ENCODE data around the gene NOL12.

Gene NOL12

DNA sequence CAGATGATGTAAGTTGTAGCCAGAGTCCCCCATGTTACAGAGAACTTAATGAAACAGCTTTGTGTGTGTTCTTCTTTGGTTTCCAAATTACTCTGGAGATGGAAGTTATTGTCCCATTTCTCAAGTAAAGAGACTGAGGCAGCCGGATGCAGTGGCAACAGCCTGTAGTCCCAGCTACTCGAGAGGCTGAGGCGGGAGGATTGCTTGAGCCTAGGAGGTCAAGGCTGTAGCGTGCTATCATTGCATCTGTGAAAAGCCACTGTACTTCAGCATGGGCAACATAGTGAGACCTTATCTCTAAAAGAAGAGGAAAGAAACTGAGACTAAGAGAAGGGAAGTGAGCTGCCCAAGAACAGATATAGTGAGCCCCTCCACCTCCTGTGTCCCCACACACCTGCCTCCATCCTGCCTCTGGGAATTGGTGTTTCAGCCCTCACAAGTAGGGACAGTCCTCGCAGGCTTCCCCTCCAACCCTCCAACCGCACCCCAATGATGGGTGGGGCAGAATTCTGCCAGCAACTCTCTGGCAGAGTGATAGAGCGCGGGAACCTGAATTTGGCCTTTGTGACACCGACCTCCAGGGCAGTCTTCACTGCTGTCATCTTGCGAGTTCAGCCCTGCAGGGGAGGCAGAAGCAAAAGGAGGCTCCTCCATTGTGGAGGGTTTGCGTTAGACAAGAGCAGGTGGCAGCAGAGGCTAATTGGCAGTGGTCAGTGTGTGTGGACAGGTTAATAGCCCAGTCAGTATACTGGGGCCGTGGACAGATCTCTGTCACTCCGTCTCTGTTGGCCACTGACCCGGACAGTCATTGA, 26.0 kb upstream of the NOL12 start:
- no peak for DNase-seq

DNA sequence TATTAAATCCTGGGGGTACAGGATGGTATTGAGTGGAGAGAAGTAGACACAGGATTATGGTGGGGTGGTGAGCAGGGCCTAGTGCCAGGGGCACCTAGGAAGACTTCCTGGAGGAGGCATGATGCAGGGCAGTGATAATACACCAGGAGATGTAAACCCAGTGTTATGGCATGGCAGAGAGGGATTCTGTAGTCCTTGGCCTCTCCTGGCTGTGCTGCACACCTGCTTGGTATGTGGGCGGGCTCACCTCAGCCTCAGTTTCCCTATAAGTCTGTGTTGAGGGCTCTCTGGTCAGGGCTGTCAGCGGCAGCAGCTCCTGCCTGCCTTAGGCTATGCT, 25.5 kb upstream of the NOL12 start:
- DNase-seq = no peak

DNA sequence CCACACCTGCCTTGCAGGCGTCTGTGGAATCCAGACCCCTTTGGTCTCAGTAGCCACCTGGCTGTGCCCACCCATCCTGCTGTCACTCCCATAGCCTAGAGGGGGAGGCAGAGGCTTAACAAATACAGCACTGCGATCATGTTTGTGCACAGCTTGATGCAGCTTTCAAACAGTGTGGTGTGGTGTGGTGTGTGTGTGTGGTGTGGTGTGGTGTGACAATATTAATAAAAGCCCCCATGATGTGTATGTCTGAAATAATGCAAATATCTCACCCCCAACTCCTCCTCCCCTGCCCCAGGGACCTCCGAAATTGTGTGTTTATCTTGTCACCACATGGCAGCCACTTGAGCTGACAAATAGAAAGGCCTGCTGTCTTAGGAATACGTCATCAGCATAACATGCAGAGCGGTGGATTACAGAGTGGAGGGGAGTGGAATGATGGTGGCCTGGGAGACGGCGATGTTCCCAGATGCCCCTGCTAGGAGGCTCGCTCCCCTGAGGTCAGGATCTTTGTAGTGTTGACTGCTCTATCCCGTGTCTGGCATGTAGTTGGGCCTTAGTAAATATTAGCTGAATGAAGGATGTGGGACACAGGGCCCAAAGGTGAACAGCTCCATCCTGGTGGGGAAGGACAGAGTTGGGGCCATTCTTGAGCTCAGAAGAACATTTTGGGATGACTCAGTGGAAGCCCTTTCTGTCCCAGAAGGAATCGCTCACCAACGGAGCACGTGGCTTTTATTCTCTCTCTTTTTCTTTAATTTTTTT, 24.8 kb upstream of the NOL12 start:
- peak; percentile 52 for DNase-seq

DNA sequence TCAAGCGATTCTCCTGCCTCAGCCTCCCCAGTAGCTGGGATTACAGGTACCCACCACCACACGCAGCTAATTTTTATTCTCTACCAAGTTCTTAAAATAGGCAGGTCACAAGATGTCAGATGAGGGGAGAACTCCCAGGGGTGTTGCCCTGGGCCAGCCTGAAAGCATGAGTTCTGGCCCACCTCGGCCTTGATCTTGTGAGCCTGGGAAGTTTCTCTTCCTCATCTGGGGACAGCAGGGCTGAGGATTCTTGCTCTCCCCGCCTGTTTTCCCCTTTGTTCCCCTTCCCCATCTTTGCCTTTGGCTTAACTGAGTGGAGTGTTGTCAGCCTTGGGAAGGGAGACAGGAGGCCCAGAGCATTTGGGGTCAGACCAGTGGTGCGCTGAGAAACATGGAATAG, 24.1 kb upstream of the NOL12 start:
- DNase-seq = no peak

DNA sequence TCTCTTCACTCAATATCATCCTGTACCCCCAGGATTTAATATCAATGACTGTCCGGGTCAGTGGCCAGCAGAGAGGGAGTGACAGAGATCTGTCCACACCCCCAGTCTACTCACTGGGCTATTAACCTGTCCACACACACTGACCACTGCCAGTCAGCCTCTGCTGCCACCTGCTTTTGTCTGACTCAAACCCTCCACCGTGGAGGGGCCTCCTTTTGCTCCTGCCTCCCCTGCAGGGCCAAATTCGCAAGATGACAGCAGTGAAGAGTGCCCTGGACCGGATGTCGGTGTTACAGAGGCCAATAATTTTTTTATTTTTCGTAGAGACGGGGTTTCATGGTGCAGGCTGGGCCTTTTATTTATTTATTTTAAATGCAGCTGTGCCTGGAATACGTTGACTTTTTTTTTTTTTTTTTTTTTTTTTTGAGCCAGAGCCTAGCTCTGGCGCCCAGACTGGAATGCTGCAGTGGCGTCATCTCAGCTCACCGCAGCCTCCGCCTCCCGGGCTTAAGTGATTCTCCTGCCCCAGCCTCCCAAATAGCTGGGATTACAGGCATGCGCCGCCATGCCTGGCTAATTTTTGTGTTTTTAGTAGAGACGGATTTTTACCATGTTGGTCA, 22.5 kb upstream of the NOL12 start:
- no peak for DNase-seq

DNA sequence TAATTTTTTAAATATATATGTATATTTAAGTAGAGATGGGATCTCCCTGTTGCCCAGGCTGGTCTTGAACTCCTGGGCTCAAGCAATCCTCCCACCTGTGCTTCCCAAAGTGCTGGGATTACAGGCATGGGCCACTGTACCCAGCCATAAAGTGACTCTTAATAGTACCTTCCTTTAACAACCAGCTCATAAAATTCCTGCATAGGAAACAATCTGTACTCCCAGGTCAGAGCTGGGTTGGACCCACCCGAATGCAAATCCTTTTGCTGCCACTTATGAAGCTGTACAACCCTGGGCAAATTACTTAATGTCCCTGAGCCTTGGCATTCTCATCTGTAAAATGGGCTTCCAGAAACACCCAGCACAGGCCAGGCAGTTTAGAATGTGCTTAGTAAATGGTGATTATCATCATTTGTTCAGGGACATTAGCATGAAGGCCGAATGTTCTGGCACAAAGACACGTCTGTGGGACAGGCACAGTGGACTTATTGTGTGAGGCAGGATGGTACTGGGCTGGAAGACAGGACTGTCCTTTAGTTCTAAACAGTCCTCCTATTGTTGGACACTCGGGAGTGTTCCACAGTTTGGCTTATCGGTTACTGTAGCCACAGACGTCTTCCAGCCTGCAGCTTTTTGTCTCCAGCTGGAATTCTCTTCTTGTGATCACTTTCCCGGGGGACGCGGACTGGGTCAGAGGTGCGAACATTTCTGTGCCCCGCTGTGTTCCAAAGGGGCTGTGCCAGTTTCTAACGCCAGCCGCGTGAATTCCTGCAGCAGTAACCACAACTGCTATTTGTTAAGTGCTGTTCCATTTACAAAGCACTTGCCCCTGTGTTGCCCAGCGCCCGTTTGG, 21.7 kb upstream of the NOL12 start:
- DNase-seq = no peak

DNA sequence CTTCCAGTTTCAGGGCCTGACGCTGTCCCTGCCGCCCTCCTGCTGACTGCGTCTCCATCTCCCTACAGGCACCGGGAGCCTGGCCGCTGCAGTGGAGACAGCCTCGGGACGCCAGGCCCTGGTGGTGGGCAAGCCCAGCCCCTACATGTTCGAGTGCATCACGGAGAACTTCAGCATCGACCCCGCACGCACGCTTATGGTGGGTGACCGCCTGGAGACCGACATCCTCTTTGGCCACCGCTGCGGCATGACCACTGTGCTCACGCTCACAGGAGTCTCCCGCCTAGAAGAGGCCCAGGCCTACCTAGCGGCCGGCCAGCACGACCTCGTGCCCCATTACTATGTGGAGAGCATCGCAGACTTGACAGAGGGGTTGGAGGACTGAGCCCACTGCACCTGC, 20.7 kb upstream of the NOL12 start:
- DNase-seq = no peak

DNA sequence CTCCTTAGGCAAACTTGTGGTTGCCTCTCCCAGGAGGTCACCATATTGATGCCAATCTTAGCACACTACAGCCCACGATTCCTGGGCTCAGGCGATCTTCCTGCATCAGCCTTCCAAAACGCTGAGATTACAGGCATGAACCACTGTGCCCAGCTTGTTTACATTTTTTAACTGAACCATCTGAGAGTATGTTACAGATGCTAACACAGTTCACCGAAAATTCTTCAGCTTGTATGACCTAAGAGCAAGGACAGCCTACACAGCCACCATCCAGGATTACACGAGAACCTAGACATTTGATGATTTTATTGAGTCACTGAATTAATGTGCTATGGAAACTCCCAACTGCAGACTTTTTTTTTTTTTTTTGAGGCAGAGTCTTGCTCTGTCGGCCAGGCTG, 16.6 kb upstream of the NOL12 start:
- DNase-seq = no peak

DNA sequence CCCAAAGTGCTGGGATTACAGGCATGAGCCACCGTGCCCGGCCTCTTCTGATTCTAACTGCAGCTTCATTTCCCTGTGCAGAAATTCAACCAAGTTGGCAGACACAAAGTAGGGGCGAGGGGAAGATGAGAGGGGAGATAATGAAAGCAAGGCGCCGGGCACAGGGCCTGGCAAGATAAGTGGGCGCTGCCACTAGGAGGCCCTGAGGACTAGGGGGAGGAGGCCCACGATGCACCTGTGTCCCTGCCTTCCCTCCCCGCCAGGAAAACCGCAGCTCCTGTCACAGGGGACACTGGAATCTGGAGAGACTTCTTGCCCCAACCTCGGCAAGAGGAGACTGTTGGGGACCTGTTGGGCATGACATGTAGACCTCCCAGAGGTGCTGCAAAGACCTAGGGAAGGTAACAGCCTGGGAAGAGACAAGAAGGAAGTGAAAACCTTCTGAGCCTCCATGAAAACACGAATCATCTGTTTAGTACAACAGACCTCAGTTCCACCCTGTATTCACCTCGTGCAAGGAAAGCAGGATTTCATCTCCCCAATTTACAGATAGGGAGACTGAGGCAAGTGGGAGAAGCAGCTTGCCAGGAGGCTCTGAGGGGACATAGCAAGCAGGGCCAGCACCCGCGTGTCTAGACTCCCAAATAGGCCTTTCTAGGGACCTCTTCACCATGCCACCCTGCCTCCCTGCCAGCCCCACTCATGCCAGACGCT, 13.8 kb upstream of the NOL12 start:
- no peak for DNase-seq

DNA sequence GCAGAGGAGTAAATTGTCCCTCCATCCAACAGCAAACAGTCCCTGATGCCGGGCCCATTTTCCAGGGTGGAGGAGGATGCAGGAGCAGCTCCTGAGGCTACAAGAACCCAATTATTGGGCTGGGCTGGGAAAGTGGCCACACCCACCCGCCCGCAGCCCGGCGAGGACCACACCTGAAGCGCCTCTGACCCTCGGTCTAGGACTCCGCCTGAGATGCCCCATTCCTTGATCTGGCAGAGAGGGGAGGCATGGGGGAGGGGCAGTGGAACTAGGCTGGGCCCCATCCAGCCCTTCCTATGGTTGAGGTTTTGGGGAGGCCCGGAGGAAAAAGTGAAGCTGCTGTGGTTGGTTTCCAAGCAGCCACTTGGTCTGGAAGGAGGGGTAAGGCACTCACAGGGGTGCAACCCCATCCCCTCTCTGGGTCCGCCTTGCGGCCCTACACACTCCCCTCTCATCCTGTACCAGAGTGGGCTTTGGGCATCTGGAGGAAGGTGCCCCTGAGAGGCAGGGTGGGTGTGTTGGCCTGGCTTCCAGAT, 13.2 kb upstream of the NOL12 start:
- no peak for DNase-seq

DNA sequence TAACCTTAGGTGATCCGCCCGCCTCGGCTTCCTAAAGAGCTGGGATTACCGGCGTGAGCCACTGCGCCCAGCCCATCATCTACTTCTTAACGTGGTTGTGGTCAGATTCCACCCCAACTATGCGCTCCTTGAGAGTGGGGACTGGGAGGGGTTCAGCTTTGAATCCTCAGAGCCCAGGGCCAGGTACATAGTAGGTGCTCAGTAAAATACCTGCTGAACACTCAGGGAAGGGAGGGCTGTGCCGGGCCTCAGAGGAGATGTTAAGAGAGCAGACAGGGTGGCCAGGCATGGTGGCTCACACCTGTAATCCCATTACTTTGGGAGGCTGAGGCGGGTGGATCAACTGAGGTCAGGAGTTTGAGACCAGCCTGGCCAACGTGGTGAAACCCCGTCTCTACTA, 11.9 kb upstream of the NOL12 start:
- DNase-seq = no peak

DNA sequence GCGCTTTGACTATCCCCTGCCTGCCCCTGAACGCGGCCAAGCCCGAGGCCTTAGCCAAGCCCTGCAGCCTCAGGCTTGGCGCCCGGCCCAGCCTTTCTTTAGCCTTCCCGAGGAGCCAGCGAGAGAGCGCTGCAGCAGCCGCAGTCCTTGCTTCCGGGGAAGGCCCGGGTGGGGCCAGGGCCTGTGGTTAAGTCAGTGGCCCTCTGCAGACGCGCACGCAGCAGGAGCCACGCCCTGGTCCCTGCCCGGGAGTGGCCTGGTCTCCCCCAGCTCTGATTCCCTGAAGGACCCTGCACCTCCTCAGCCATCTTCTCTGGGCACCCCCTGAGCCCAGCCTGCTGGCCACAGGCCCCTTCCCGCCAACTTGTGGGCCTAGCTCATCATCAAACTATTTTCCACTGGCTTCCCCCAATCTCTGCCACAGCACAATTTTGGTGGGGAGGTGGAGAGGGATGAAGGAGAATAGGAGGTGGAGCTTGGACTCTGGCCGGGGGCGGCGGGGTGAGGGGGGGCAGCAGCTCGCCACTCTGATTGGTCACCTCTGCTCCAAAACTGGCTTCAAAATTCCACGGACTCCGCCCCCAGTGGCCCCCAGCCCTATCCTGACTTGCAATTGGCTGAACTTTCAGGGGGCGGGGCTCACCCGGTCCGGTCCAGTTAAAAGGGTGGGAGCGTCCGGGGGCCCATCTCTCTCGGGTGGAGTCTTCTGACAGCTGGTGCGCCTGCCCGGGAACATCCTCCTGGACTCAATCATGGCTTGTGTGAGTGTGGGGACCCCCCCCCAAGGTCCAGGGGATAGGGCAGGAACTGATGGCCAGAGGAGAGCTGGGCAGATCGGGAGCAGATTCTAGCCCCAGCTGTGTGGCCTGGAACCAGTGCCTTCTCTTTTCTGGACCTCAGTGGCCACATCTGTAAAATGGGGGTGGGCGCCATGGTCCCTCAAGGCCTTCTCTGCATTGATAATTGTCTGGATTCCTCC, 10.9 kb upstream of the NOL12 start, which contains the start of gene LGALS1:
Gene LGALS1 (plus strand): TSS at position 686 of the 979 bp plus-strand sequence. CDS start 67 bp downstream, at position 753.
- DNase-seq = peak; percentile 73

DNA sequence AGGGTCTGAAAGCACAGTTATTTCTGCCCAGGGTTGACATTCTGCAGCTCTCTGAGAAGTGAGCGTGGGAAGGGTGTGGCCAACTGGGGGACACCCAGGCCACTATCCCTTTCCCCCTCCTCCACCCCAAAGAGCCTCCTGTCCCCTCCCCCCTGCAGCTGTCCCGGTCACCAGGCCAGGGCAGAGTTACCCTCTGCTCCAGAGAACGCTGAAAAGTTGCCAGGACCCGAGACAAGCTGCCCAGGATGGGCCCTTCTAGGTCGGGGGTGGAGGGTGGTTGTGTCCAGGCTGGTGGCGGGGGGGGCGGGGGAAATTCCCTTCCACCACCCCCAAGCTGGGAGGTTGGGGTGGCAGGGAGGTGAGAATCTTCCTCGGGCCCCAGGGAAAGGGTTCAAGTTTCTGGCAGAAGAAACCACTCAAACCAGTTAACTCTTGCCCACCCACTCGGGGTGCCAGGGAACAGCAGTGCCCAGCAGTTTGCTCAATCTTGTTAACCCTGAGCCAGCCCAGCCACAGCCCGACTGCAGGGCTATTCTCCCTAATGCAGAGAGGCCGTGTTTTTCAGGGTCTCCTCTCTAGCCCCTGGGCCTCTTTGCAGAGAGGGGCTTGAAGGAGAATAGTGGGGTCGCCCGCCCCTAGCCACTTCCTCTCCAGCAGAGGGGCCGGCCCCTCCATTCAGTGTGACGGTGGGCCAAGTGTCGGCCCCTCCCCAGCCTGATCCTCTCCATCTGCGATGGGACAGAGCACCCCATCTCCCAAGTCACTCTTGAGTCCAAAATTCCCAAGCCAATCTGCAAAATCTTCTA, 10.0 kb upstream of the NOL12 start:
- peak; percentile 45 for DNase-seq

DNA sequence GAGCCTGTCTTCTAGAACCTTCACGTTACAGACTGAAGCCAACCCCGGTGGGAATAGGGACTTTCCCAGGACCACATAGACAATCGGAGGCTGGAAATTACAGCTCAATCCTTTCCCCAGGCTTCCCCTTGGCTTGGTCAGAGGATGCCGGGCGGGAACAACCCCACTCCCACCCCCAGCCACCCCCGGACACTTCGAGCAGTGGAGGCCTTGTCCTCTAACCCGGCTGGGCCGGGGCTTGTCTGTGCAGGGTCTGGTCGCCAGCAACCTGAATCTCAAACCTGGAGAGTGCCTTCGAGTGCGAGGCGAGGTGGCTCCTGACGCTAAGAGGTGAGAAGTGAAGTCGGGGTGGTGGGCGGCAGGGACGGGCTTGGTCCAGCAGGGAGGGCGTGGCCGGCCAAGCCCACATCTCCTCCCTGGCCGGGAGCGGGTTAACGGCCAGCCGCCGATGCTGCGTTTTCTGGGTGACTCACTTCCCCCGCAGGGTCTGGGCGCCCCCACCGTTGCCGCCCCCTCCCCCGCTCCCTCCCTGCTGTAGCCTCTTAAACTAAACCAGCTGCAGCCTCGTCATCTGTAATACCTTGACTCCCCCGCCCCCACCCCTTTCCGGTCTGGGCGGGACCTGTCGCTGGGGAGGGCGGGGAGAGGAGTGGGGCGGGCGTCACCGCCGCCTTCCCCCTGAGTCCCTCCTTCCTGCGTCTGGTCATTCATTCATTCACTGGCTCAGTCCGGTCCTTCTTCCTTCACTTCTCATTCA, 9.2 kb upstream of the NOL12 start:
- peak; percentile 94 for DNase-seq

DNA sequence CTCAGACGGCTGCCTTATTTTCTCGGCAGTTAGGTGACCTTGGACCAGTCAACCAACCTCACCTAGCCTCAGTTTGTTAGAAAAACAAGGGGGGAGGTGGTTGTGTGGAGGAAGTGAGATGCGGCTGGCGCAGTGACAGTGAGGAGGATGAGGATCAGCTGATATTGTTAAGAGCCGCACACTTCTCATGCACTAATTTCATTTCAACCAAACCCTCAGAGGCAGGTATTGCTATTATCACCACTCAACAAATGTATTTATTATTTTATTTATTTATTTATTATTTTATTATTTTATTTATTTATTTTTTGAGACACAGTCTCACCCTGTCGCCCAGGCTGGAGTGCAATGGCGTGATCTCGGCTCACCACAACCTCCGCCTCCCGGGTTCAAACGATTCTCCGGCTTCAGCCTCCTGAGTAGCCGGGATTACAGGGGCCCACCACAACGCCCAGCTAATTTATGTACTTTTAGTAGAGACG, 8.6 kb upstream of the NOL12 start:
- no peak for DNase-seq

DNA sequence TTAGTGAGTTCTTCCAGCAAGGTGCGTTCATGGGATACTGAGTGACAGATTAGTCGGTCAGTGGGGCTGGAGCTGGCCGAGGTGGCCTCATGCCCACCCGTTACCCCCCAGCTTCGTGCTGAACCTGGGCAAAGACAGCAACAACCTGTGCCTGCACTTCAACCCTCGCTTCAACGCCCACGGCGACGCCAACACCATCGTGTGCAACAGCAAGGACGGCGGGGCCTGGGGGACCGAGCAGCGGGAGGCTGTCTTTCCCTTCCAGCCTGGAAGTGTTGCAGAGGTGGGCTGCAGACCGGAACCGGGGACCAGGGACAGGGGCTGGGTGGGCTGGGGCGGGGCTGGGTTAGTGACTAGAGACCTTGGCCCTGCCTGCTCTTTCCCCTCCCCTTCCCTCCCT, 7.8 kb upstream of the NOL12 start:
- DNase-seq = no peak

DNA sequence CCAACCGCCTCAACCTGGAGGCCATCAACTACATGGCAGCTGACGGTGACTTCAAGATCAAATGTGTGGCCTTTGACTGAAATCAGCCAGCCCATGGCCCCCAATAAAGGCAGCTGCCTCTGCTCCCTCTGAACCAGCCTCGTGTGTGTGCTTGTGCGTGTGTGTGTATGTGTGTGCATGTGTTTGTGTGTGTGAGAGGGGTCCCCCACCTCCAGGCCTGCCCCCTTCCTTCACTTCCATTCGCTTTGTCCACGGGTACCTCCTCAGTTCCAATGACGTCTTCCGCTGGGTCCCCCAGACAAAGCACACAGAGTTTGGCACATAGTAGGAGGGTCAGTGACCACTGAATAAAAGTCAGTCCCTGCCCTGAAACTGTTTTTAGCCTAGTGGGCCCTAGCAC, 6.5 kb upstream of the NOL12 start:
- no peak for DNase-seq

DNA sequence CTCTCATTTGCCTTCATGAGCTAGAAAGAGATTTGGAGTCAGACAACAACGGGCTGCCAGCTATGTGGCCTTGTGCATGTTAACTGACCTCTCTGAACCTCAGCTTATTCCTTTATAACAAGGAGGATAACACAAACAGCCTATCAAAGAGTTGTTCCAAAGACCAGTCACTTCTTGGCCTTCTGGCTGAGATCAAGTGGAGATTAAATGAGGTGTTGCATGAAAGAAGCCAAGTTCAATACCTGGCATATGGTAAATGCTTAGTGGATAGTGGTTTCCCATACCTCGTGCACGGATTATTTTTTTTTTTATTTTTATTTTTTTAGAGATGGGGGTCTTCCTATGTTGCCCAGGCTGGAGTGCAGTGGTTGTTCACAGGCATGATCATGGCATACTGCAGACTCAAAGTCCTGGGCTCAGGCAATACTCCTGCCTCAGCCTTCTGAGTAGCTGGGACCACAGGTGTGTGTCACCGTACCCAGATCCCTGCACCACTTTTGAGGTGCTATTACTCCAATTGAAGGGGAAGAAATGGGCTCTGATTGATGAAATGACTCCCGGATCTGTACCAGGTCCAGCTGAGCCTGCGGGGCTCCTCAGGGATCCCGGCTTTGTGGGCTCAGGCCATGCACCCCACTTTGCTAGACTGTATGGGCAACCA, 5.8 kb upstream of the NOL12 start:
- no peak for DNase-seq
